DND-41 (cell line): ENCODE data around the gene ZDHHC18.

Experiments
- CTCF ChIP-seq: IDR thresholded peaks from 2 replicates; pipeline ENCODE4 v1.5.1; 2012; ENCODE audit warnings: borderline replicate concordance, low read length, moderate library complexity, mild to moderate bottlenecking; ENCODE audit not compliant: poor library complexity, severe bottlenecking; ENCODE audit errors: extremely low read depth
- EZH2 ChIP-seq: IDR thresholded peaks from 3 replicates; pipeline ENCODE4 v1.6.1; 2012; ENCODE audit warnings: borderline replicate concordance, low read depth, mild to moderate bottlenecking, moderate library complexity, low read length, inconsistent platforms; ENCODE audit not compliant: severe bottlenecking

GRCh38 chr1:26799479-26800142 is 26.9 kb upstream of the ZDHHC18 start:
- TF ChIP-seq EZH2 (no peak), CTCF (no peak)
